CD14-positive monocyte (primary cell): ENCODE data around the gene MALAT1. TPM values are rescaled to one million over a fixed set of nuclear protein-coding genes. Genes with fewer than 3 reads are reported as not detected.
"Not testable (repeated sequence)": the region's sequence is repeated elsewhere in the genome, so short reads cannot be mapped to it uniquely, and the experiment has no call there.

ENCODE experiments used
- DNase-seq, 3 donors: peaks; one replicate each; pipeline ENCODE4 v3.0.0-alpha.2; 2011 to 2022
- H2AFZ ChIP-seq: 2 replicates; pipeline ENCODE4 v1.6.0; 2012; ENCODE audit warnings: mild to moderate bottlenecking, low read depth, low read length, inconsistent platforms; ENCODE audit not compliant: insufficient read depth, poor library complexity, severe bottlenecking
- H3K27ac ChIP-seq, 2 donors: 1 replicate in 1 of 2; 2 replicates in 1 of 2; pipeline ENCODE4 v1.5.1; 2012 to 2013; ENCODE audit warnings: low read length in 2 of 2, control low read depth in 1 of 2, inconsistent platforms in 1 of 2, low read depth in 1 of 2, mild to moderate bottlenecking in 1 of 2
- H3K27me3 ChIP-seq, 2 donors: one replicate each; pipeline versions ENCODE4 v1.6.0 to v1.6.1; 2011 to 2013; ENCODE audit warnings: low read length in 2 of 2; ENCODE audit not compliant: control insufficient read depth in 2 of 2, insufficient read depth in 2 of 2
- H3K36me3 ChIP-seq, 2 donors: replicated peaks in 1 of 2; 1 replicate in 1 of 2; 2 replicates in 1 of 2; pipeline versions ENCODE4 v1.5.1 to v1.6.1; 2012 to 2013; ENCODE audit warnings: low read length in 2 of 2, control low read depth in 1 of 2, inconsistent platforms in 1 of 2, mild to moderate bottlenecking in 1 of 2; ENCODE audit not compliant: insufficient read depth in 2 of 2, control insufficient read depth in 1 of 2
- H3K4me1 ChIP-seq, 2 donors: 1 replicate in 1 of 2; 2 replicates in 1 of 2; pipeline versions ENCODE4 v1.5.1 to v1.6.1; 2012 to 2013; ENCODE audit warnings: low read length in 2 of 2, control low read depth in 1 of 2, inconsistent platforms in 1 of 2, mild to moderate bottlenecking in 1 of 2, moderate library complexity in 1 of 2; ENCODE audit not compliant: insufficient read depth in 2 of 2, control insufficient read depth in 1 of 2
- H3K4me2 ChIP-seq: replicated peaks from 2 replicates; pipeline ENCODE3; 2012; ENCODE audit warnings: low read length, moderate library complexity, mild to moderate bottlenecking; ENCODE audit not compliant: poor library complexity, severe bottlenecking; ENCODE audit errors: extremely low read depth
- H3K4me3 ChIP-seq, 3 experiments: fragments of 200-600 bp in 1 of 3; sonication (generic) in 1 of 3; replicated peaks in 1 of 3; 1 replicate in 2 of 3; 2 replicates in 1 of 3; pipeline ENCODE4 v1.5.1; 2011 to 2013; ENCODE audit warnings: low read length in 3 of 3, mild to moderate bottlenecking in 3 of 3, control low read depth in 2 of 3, low read depth in 2 of 3, inconsistent platforms in 1 of 3, moderate library complexity in 1 of 3
- H3K79me2 ChIP-seq: 2 replicates; pipeline ENCODE4 v1.6.0; 2012; ENCODE audit warnings: mild to moderate bottlenecking, control low read depth, inconsistent platforms, low read length, moderate library complexity; ENCODE audit not compliant: insufficient read depth
- H3K9ac ChIP-seq: 2 replicates; pipeline ENCODE4 v1.6.0; 2017; ENCODE audit warnings: low read length, mild to moderate bottlenecking; ENCODE audit not compliant: insufficient read depth, poor library complexity, severe bottlenecking
- H3K9me3 ChIP-seq, 2 donors: replicated peaks in 1 of 2; 1 replicate in 1 of 2; 2 replicates in 1 of 2; pipeline versions ENCODE4 v1.5.1 to v1.6.1; 2012 to 2013; ENCODE audit warnings: low read length in 2 of 2, control low read depth in 1 of 2; ENCODE audit not compliant: control insufficient read depth in 1 of 2, insufficient read depth in 1 of 2
- H4K20me1 ChIP-seq: 2 replicates; pipeline ENCODE4 v1.6.0; 2012; ENCODE audit warnings: mild to moderate bottlenecking, low read length, control low read depth, moderate library complexity; ENCODE audit not compliant: insufficient read depth
- H3K27ac Mint-ChIP-seq, 7 donors: one replicate each; pipeline ENCODE4 v1.8.0; 2020; ENCODE audit warnings: mild to moderate bottlenecking in 7 of 7, mixed read lengths in 7 of 7, moderate library complexity in 6 of 7, inconsistent platforms in 2 of 7
- H3K27me3 Mint-ChIP-seq, 3 donors: one replicate each; pipeline ENCODE4 v1.8.0; 2021 to 2022; ENCODE audit warnings: low read depth in 3 of 3, mild to moderate bottlenecking in 3 of 3, mixed read lengths in 3 of 3, moderate library complexity in 3 of 3, inconsistent platforms in 1 of 3
- H3K36me3 Mint-ChIP-seq, 2 donors: one replicate each; pipeline ENCODE4 v1.8.0; 2020; ENCODE audit warnings: mixed read lengths in 2 of 2, inconsistent platforms in 1 of 2, mild to moderate bottlenecking in 1 of 2
- H3K4me1 Mint-ChIP-seq: one replicate; pipeline ENCODE4 v1.8.0; 2020; ENCODE audit warnings: mild to moderate bottlenecking, mixed read lengths
- H3K4me3 Mint-ChIP-seq, 2 donors: one replicate each; pipeline ENCODE4 v1.8.0; 2020; ENCODE audit warnings: mild to moderate bottlenecking in 2 of 2, mixed read lengths in 2 of 2, moderate library complexity in 1 of 2
- H3K9me3 Mint-ChIP-seq, 7 donors: one replicate each; pipeline ENCODE4 v1.8.0; 2020 to 2022; ENCODE audit warnings: mixed read lengths in 7 of 7, mild to moderate bottlenecking in 6 of 7, moderate library complexity in 6 of 7, inconsistent platforms in 2 of 7
- WGBS: methylation state at CpG from one replicate; pipeline ENCODE4 v1.1.5; 2013; ENCODE audit warnings: missing lambda C conversion rate; ENCODE audit not compliant: insufficient coverage; 5-methylcytosine and 5-hydroxymethylcytosine counted together
- intact Hi-C, 2 donors: fragments of 100-400 bp; cut with micrococcal nuclease; formaldehyde crosslinking; loops; one replicate each; pipeline versions ENCODE4 v1.15.0 to v1.15.1; 2023
- polyA plus RNA-seq, 3 donors: library from polyadenylated mRNA; depleted of rRNA in 1 of 3; unstranded in 2 of 3; stranded (reverse) in 1 of 3; fragments of 300-500 nt in 2 of 3; fragments of >200 nt in 1 of 3; fragmentation: Illumina TruSeq in 2 of 3; gene quantifications; 1 replicate in 2 of 3; 2 replicates in 1 of 3; pipeline ENCODE4 v1.2.3, GENCODE V29; 2012 to 2021

Gene MALAT1
- polyA plus RNA-seq, 3 donors = 263 to 815 (median 554) TPM

GRCh38 chr11:65522718-65523630 is 24.1 kb downstream of the MALAT1 start:
- H3K9me3 ChIP-seq, H3K27me3 Mint-ChIP-seq, H3K9me3 Mint-ChIP-seq, H3K9ac ChIP-seq, H3K27ac ChIP-seq, H3K27me3 ChIP-seq, intact Hi-C loops: not testable (repeated sequence)
- Histone ChIP-seq H3K4me1 (peaks cover 38 to 44% of the 10 kb centered on the region in 2 donors), H3K4me3 (peak overlapping the region in 1 of 3 experiments; percentile 65), H4K20me1 (peaks cover 18% of the 10 kb centered on the region), H2AFZ (peak overlapping the region; percentile 35), H3K79me2 (peaks cover 20% of the 10 kb centered on the region), H3K36me3 (peaks cover 8 to 17% of the 10 kb centered on the region in 2 donors), H3K4me2 (peak overlapping the region; percentile 65)
- Mint-ChIP-seq H3K36me3 (peaks cover 12 to 21% of the 10 kb centered on the region in 2 donors), H3K4me1 (peaks cover 40% of the 10 kb centered on the region), H3K4me3 (peak overlapping the region; percentile 74 to 89), H3K27ac (peak overlapping the region; percentile 15 to 83 (median 66))
- peak in 2 of 3 donors; percentile 62 to 63 for DNase-seq
- no CpG with 5 or more reads among the region's 18 CpGs for WGBS

- H3K27me3 ChIP-seq, H3K9me3 Mint-ChIP-seq, H3K9ac ChIP-seq, H3K27me3 Mint-ChIP-seq, H3K27ac ChIP-seq, H2AFZ ChIP-seq, intact Hi-C loops, H3K9me3 ChIP-seq, DNase-seq: not testable (repeated sequence)
- H3K36me3 ChIP-seq = peaks cover 8 to 23% of the 10 kb centered on the region in 2 donors
- H3K79me2 ChIP-seq = peaks cover 20% of the 10 kb centered on the region
- H3K4me1 Mint-ChIP-seq = peaks cover 41% of the 10 kb centered on the region
- peak overlapping the region in 1 of 3 experiments; percentile 65 for H3K4me3 ChIP-seq
- H3K4me3 Mint-ChIP-seq = peak overlapping the region; percentile 74 to 89
- peak overlapping the region in 6 of 7 donors; percentile 15 to 83 (median 76) for H3K27ac Mint-ChIP-seq
- peaks cover 21% of the 10 kb centered on the region for H4K20me1 ChIP-seq
- WGBS = 70% methylated on average over 3 of the region's 7 CpGs
- H3K4me1 ChIP-seq = peaks cover 38 to 44% of the 10 kb centered on the region in 2 donors
- H3K4me2 ChIP-seq = peak overlapping the region; percentile 65
- peaks cover 13 to 22% of the 10 kb centered on the region in 2 donors for H3K36me3 Mint-ChIP-seq
These were observed 24.8 kb downstream of the MALAT1 start for GRCh38 chr11:65523631-65523968.
